HepG2 (cell line): ENCODE data around the gene POLR1G. TPM values are rescaled to one million over a fixed set of nuclear protein-coding genes. Genes with fewer than 3 reads are reported as not detected.
A peak's percentile ranks its signal among the peaks of the same experiment; 100 is the strongest.

Source experiments
- ATF6 ChIP-seq: sonication (generic); formaldehyde crosslinking; conservative IDR thresholded peaks from 2 replicates; pipeline ENCODE4 v1.4.0; 2020; ENCODE audit warnings: missing genetic modification reagents
- HINFP ChIP-seq: sonication (generic); formaldehyde crosslinking; IDR thresholded peaks from 2 replicates; pipeline ENCODE4 v1.4.0; 2020; ENCODE audit warnings: low read depth, mild to moderate bottlenecking, missing genetic modification reagents
- HOXA3 ChIP-seq: sonication (generic); formaldehyde crosslinking; IDR thresholded peaks from 2 replicates; pipeline ENCODE4 v1.5.0; 2020; ENCODE audit warnings: missing genetic modification reagents
- NFAT5 ChIP-seq: sonication (generic); formaldehyde crosslinking; IDR thresholded peaks from 2 replicates; pipeline ENCODE4 v1.4.0; 2020; ENCODE audit warnings: missing genetic modification reagents
- PLSCR1 ChIP-seq: sonication (generic); formaldehyde crosslinking; IDR thresholded peaks from 2 replicates; pipeline ENCODE4 v1.5.0; 2020; ENCODE audit warnings: missing genetic modification reagents, mild to moderate bottlenecking, borderline replicate concordance
- RFXANK ChIP-seq: IDR thresholded peaks from 2 replicates; pipeline ENCODE4 v1.6.1; 2016
- SMC3 ChIP-seq: IDR thresholded peaks from 2 replicates; pipeline ENCODE4 v1.6.1; 2011; ENCODE audit warnings: low read length, improper control_type of control experiment
- SMYD3 ChIP-seq: sonication (generic); formaldehyde crosslinking; IDR thresholded peaks from 2 replicates; pipeline ENCODE4 v1.8.1; 2023; ENCODE audit warnings: mild to moderate bottlenecking, missing genetic modification reagents
- STAG1 ChIP-seq: sonication (generic); formaldehyde crosslinking; IDR thresholded peaks from 2 replicates; pipeline ENCODE4 v1.4.0; 2020; ENCODE audit warnings: missing genetic modification reagents
- ZBTB33 ChIP-seq: sonication (generic); formaldehyde crosslinking; IDR thresholded peaks from 2 replicates; pipeline ENCODE4 v1.4.0; 2020; ENCODE audit warnings: missing genetic modification reagents
- ZBTB4 ChIP-seq: sonication (generic); formaldehyde crosslinking; IDR thresholded peaks from 2 replicates; pipeline ENCODE4 v1.4.0; 2020; ENCODE audit warnings: missing genetic modification reagents, mild to moderate bottlenecking, borderline replicate concordance
- ZNF558 ChIP-seq: sonication (generic); formaldehyde crosslinking; IDR thresholded peaks from 2 replicates; pipeline ENCODE4 v1.9.0; 2022; ENCODE audit warnings: mild to moderate bottlenecking, missing genetic modification reagents, borderline replicate concordance
- ZNF564 ChIP-seq: sonication (generic); formaldehyde crosslinking; IDR thresholded peaks from 2 replicates; pipeline ENCODE4 v1.8.1; 2023; ENCODE audit warnings: mild to moderate bottlenecking, missing genetic modification reagents
- polyA plus RNA-seq, 8 experiments: library from polyadenylated mRNA; depleted of rRNA in 3 of 8; stranded (reverse) in 7 of 8; unstranded in 1 of 8; fragments of >200 nt; fragmentation: Illumina TruSeq in 4 of 8; extraction: Trizol in 4 of 8; gene quantifications; 2 replicates each; pipeline versions ENCODE4 v1.2.1 to v1.2.3, GENCODE V29; 2011 to 2016; ENCODE audit warnings: low read depth in 4 of 8, missing spikeins in 1 of 8, mixed read lengths in 1 of 8; ENCODE audit not compliant: insufficient read depth in 1 of 8
- total RNA-seq, 5 experiments: library from RNA; depleted of rRNA; stranded (reverse); fragments of >200 nt; fragmentation: Illumina TruSeq; extraction: Trizol; gene quantifications; 2 replicates each; pipeline ENCODE4 v1.2.3, GENCODE V29; 2016; ENCODE audit warnings: low read depth in 1 of 5

The POLR1G gene
- total and polyA plus RNA-seq, 2 of the 13 experiments (the other 11 are each of a cell fraction or from before 2014, with no cell fraction given), result 3.5 to 20.8 TPM

- no peak for TF ChIP-seq NFAT5
- no peak for TF ChIP-seq ZBTB4 (CRISPR knock-in tag)
- TF ChIP-seq ZBTB33 (CRISPR knock-in tag), result 0 out of 2 replicates have a peak, but pooled peaks have one; percentile 15
- TF ChIP-seq SMYD3 (CRISPR knock-in tag), result no peak
- TF ChIP-seq ZNF558 (CRISPR knock-in tag), result 0 out of 2 replicates have a peak, but pooled peaks have one; percentile 4
- no peak for TF ChIP-seq STAG1 (CRISPR knock-in tag)
- TF ChIP-seq SMC3, result no peak
- TF ChIP-seq RFXANK, result no peak
- no peak for TF ChIP-seq HOXA3 (CRISPR knock-in tag)
- no peak for TF ChIP-seq HINFP (CRISPR knock-in tag)
- TF ChIP-seq ZNF564 (CRISPR knock-in tag), result no peak
- no peak for TF ChIP-seq PLSCR1 (CRISPR knock-in tag)
- no peak for TF ChIP-seq ATF6 (CRISPR knock-in tag)
These were observed 16.7 kb downstream of the POLR1G start (continued) for GRCh38 chr19:45423033-45423588.
